ENCODE data around the gene CEBPE.

GRCh38 chr14:23076785-23077408, 42.2 kb downstream of the CEBPE start:
- TF ChIP-seq POLR2A (IDR thresholded peaks at IDR 0.05) (no peak), CTCF (IDR thresholded peaks at IDR 0.05) (no peak)
